Measurements from ENCODE around the gene DPM3. TPM values are rescaled to one million over a fixed set of nuclear protein-coding genes. Genes with fewer than 3 reads are reported as not detected.

The DPM3 gene
- total and polyA plus RNA-seq, 9 of the 15 experiments (the other 6 are each of a cell fraction or from before 2014, with no cell fraction given) = 3.7 to 120 (median 36.4) TPM

DNA sequence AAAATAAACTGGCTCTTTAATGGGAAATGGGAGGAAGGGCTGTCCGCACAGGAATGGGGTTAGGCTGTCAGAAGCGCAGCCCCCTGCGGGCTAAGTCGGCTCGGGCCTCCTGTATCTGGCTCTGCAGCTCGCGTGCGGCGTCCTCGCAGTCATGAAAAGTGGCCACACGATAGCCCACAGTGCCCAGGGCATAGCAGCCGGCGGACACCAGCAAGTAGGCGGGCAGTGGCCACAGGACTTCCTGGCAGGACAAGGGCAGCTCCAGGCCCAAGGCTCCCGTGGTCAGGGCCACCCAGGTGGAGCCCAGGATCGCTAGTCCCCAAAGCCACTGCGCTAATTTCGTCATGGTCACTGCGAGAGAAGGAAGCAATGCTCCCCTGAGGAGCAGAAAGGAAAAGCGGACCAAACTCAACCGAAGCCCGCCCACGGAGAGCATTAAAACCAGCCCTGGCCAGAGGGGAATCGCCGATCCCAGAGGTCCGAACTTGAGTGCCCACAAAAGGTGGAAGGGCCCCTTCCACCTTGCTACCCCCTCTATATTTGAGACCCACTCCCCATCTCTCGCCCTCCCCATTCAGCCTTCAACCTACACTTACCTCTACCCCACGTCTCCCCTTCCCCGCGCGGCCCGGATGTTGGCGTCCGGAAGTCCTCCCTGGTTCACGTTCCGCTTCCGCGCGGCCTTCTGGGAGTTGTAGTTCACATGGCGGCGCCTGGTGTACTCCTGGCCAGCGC lies at the start of gene DPM3 (continued):
- TF ChIP-seq SAP30 (IDR thresholded peaks at IDR 0.05; ENCODE audit: borderline replicate concordance, insufficient read depth, low read depth, low read length, poor library complexity, severe bottlenecking) (peak; percentile 37), PHF21A (IDR thresholded peaks at IDR 0.05; ENCODE audit: borderline replicate concordance, low read depth) (no peak), POU5F1 (IDR thresholded peaks at IDR 0.05; ENCODE audit: borderline replicate concordance, low read depth, low read length, partially characterized antibody) (peak; percentile 59), TAF15 (IDR thresholded peaks at IDR 0.05; ENCODE audit: low read depth, low read length) (no peak), ZNF184 (CRISPR knock-in tag; IDR thresholded peaks at IDR 0.05) (no peak), ZNF431 (CRISPR knock-in tag; IDR thresholded peaks at IDR 0.05) (0 out of 2 replicates have a peak, but pooled peaks have one; percentile 45), PCBP1 (IDR thresholded peaks at IDR 0.05; ENCODE audit: low read depth, low read length, poor library complexity, severe bottlenecking) (no peak), LARP7 (IDR thresholded peaks at IDR 0.05) (peak; percentile 15; the same call in 1 of the 2 replicates), POLR2B (IDR thresholded peaks at IDR 0.05; ENCODE audit: low read depth, partially characterized antibody) (peak; percentile 90), ZFX (CRISPR knock-in tag; IDR thresholded peaks at IDR 0.05) (peak; percentile 86), ZNF79 (CRISPR knock-in tag; IDR thresholded peaks at IDR 0.05; ENCODE audit: low read depth) (no peak), CHD2 (IDR thresholded peaks at IDR 0.05; ENCODE audit: low read depth, low read length) (0 out of 2 replicates have a peak, but pooled peaks have one; percentile 37), THRAP3 (IDR thresholded peaks at IDR 0.05; ENCODE audit: borderline replicate concordance) (peak; percentile 66; the same call in 1 of the 2 replicates), RBM25 (IDR thresholded peaks at IDR 0.05; ENCODE audit: low read depth, low read length, severe bottlenecking) (no peak)
- TF ChIP-seq, protein P1, sequence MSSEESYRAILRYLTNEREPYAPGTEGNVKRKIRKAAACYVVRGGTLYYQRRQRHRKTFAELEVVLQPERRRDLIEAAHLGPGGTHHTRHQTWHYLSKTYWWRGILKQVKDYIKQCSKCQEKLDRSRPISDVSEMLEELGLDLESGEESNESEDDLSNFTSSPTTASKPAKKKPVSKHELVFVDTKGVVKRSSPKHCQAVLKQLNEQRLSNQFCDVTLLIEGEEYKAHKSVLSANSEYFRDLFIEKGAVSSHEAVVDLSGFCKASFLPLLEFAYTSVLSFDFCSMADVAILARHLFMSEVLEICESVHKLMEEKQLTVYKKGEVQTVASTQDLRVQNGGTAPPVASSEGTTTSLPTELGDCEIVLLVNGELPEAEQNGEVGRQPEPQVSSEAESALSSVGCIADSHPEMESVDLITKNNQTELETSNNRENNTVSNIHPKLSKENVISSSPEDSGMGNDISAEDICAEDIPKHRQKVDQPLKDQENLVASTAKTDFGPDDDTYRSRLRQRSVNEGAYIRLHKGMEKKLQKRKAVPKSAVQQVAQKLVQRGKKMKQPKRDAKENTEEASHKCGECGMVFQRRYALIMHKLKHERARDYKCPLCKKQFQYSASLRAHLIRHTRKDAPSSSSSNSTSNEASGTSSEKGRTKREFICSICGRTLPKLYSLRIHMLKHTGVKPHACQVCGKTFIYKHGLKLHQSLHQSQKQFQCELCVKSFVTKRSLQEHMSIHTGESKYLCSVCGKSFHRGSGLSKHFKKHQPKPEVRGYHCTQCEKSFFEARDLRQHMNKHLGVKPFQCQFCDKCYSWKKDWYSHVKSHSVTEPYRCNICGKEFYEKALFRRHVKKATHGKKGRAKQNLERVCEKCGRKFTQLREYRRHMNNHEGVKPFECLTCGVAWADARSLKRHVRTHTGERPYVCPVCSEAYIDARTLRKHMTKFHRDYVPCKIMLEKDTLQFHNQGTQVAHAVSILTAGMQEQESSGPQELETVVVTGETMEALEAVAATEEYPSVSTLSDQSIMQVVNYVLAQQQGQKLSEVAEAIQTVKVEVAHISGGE (CRISPR knock-in tag; IDR thresholded peaks at IDR 0.05) = peak; percentile 90 to 99 (median 97)
- TF ChIP-seq, protein P2, sequence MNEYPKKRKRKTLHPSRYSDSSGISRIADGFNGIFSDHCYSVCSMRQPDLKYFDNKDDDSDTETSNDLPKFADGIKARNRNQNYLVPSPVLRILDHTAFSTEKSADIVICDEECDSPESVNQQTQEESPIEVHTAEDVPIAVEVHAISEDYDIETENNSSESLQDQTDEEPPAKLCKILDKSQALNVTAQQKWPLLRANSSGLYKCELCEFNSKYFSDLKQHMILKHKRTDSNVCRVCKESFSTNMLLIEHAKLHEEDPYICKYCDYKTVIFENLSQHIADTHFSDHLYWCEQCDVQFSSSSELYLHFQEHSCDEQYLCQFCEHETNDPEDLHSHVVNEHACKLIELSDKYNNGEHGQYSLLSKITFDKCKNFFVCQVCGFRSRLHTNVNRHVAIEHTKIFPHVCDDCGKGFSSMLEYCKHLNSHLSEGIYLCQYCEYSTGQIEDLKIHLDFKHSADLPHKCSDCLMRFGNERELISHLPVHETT (CRISPR knock-in tag; conservative IDR thresholded peaks at IDR 0.05 in 1 of 2, IDR thresholded peaks at IDR 0.05 in 1 of 2) = peak in 1 of 2 experiments; percentile 50; a peak in 1 of 4 replicates
- TF ChIP-seq, protein P3, sequence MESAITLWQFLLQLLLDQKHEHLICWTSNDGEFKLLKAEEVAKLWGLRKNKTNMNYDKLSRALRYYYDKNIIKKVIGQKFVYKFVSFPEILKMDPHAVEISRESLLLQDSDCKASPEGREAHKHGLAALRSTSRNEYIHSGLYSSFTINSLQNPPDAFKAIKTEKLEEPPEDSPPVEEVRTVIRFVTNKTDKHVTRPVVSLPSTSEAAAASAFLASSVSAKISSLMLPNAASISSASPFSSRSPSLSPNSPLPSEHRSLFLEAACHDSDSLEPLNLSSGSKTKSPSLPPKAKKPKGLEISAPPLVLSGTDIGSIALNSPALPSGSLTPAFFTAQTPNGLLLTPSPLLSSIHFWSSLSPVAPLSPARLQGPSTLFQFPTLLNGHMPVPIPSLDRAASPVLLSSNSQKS (CRISPR knock-in tag; IDR thresholded peaks at IDR 0.05) = no peak
- TF ChIP-seq, protein P4, sequence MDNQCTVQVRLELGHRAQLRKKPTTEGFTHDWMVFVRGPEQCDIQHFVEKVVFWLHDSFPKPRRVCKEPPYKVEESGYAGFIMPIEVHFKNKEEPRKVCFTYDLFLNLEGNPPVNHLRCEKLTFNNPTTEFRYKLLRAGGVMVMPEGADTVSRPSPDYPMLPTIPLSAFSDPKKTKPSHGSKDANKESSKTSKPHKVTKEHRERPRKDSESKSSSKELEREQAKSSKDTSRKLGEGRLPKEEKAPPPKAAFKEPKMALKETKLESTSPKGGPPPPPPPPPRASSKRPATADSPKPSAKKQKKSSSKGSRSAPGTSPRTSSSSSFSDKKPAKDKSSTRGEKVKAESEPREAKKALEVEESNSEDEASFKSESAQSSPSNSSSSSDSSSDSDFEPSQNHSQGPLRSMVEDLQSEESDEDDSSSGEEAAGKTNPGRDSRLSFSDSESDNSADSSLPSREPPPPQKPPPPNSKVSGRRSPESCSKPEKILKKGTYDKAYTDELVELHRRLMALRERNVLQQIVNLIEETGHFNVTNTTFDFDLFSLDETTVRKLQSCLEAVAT (IDR thresholded peaks at IDR 0.05) = 0 out of 4 replicates have a peak, but pooled peaks of 1 of the 2 experiments have one; percentile 17

Measured in K562 (cell line).